Kidney (tissue), 14 donors: ENCODE measurements around the gene JAK1. TPM values are rescaled to one million over a fixed set of nuclear protein-coding genes. Genes with fewer than 3 reads are reported as not detected.

Experiments
- DNase-seq, 5 donors: peaks; one replicate each; pipeline ENCODE4 v3.0.0-alpha.2; 2013 to 2020
- FAIRE-seq: peaks from 2 replicates; lab custom pipeline; 2012; peaks lifted over from hg19 to GRCh38; lab: Jason Lieb, UNC
- H3K27ac ChIP-seq, 2 donors: one replicate each; pipeline ENCODE4 v1.7.0; 2013; ENCODE audit warnings: low read depth in 2 of 2, low read length in 2 of 2, inconsistent platforms in 1 of 2
- H3K27me3 ChIP-seq: one replicate; pipeline ENCODE4 v1.7.1; 2013; ENCODE audit warnings: low read length, inconsistent platforms; ENCODE audit not compliant: control insufficient read depth, insufficient read depth
- H3K36me3 ChIP-seq, 3 donors: one replicate each; pipeline versions ENCODE4 v1.7.0 to v1.7.1; 2013; ENCODE audit warnings: low read length in 3 of 3, control low read depth in 1 of 3, inconsistent platforms in 1 of 3; ENCODE audit not compliant: insufficient read depth in 3 of 3, control insufficient read depth in 2 of 3
- H3K4me1 ChIP-seq, 3 donors: one replicate each; pipeline versions ENCODE4 v1.7.0 to v1.7.1; 2013; ENCODE audit warnings: low read length in 3 of 3, inconsistent platforms in 1 of 3, low read depth in 1 of 3; ENCODE audit not compliant: control insufficient read depth in 2 of 3, insufficient read depth in 2 of 3
- H3K4me3 ChIP-seq, 3 donors: one replicate each; pipeline versions ENCODE4 v1.7.0 to v1.8.1; 2013; ENCODE audit warnings: low read length in 3 of 3, control low read depth in 1 of 3, inconsistent platforms in 1 of 3
- H3K9ac ChIP-seq, 3 donors: one replicate each; pipeline versions ENCODE4 v1.7.0 to v1.7.1; 2013; ENCODE audit warnings: low read length in 3 of 3, control low read depth in 1 of 3, inconsistent platforms in 1 of 3
- H3K9me3 ChIP-seq, 3 donors: one replicate each; pipeline versions ENCODE4 v1.7.0 to v1.7.1; 2013; ENCODE audit warnings: low read length in 3 of 3, control low read depth in 1 of 3, inconsistent platforms in 1 of 3; ENCODE audit not compliant: control insufficient read depth in 2 of 3, insufficient read depth in 1 of 3
- intact Hi-C: fragments of 100-400 bp; cut with DNase I; formaldehyde crosslinking; loops from one replicate; pipeline ENCODE4 v1.11.1; 2022
- polyA plus RNA-seq: library from polyadenylated mRNA; stranded (reverse); fragments of 350-450 nt; fragmentation: Illumina TruSeq; extraction: RNeasy Lipid Tissue Mini Kit (QIAGEN cat#74804); gene quantifications from one replicate; pipeline ENCODE4 v1.2.3, GENCODE V29; 2014; ENCODE audit warnings: low read depth, low replicate concordance; ENCODE audit not compliant: insufficient read depth
- total RNA-seq: library from RNA; stranded (reverse); fragmentation: NEBNext Ultra II Directional; extraction: Animal tissue kit (Norgen Biotek cat#: 25700); gene quantifications from one replicate; pipeline ENCODE4 v1.2.1, GENCODE V29; 2021
- TF ChIP-seq, protein P1 (sequence below): IDR thresholded peaks from 3 replicates; pipeline ENCODE4 v1.5.1; 2012; ENCODE audit warnings: mild to moderate bottlenecking, moderate library complexity, borderline replicate concordance; ENCODE audit not compliant: insufficient read depth; ENCODE audit errors: extremely low read depth
- donor health status: control.
- donor health status: control.
- donor health status: control.
- donor health status: control.
- donor health status: control.
- donor health status: DM: yes; HTN: yes; CAD: no.
- donor health status: Normal renal cell carcinoma (clear cell type).

The JAK1 gene
- total and polyA plus RNA-seq, 2 donors from 2014 or later, result 33.6 to 173 TPM

GRCh38 chr1:64801851-64802523 is 164.4 kb downstream of the JAK1 start:
- no peak for DNase-seq
- intact Hi-C loops, result no loop called here
- H3K4me1 ChIP-seq, result no peaks in the 10 kb centered on the region
- no peaks in the 10 kb centered on the region for H3K9me3 ChIP-seq
- no peaks in the 10 kb centered on the region for H3K36me3 ChIP-seq
- no peak overlapping the region for H3K4me3 ChIP-seq
- H3K27me3 ChIP-seq, result no peaks in the 10 kb centered on the region
- H3K9ac ChIP-seq, result no peak overlapping the region
- FAIRE-seq, result no peak
- H3K27ac ChIP-seq, result no peak overlapping the region
- TF ChIP-seq, protein P1, sequence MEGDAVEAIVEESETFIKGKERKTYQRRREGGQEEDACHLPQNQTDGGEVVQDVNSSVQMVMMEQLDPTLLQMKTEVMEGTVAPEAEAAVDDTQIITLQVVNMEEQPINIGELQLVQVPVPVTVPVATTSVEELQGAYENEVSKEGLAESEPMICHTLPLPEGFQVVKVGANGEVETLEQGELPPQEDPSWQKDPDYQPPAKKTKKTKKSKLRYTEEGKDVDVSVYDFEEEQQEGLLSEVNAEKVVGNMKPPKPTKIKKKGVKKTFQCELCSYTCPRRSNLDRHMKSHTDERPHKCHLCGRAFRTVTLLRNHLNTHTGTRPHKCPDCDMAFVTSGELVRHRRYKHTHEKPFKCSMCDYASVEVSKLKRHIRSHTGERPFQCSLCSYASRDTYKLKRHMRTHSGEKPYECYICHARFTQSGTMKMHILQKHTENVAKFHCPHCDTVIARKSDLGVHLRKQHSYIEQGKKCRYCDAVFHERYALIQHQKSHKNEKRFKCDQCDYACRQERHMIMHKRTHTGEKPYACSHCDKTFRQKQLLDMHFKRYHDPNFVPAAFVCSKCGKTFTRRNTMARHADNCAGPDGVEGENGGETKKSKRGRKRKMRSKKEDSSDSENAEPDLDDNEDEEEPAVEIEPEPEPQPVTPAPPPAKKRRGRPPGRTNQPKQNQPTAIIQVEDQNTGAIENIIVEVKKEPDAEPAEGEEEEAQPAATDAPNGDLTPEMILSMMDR, result no peak

DNA sequence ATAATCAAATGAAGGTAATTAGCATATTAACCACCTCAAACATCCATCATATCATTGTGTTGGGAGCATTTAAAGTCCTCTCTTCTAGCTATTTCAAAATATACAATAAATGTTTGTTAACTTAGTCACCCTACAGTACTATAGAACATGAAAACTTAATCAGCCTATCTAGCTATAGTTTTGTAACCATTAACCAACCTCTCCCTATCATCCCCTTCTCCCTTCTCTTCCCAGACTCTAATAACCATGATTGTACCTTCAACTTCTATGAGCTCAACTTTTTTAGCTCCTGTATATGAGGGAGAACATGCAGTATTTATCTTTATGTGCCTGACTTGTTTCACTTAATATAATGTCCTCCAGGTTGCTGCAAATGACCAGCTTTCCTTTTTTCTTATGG is 167.5 kb downstream of the JAK1 start:
- Histone ChIP-seq H3K36me3 (no peaks in the 10 kb centered on the region), H3K27ac (no peak overlapping the region), H3K4me3 (no peak overlapping the region), H3K4me1 (no peaks in the 10 kb centered on the region), H3K9ac (no peak overlapping the region), H3K27me3 (no peaks in the 10 kb centered on the region), H3K9me3 (no peaks in the 10 kb centered on the region)
- intact Hi-C loops, result no loop called here
- no peak for FAIRE-seq
- DNase-seq, result no peak
- TF ChIP-seq, protein P1, result no peak

DNA sequence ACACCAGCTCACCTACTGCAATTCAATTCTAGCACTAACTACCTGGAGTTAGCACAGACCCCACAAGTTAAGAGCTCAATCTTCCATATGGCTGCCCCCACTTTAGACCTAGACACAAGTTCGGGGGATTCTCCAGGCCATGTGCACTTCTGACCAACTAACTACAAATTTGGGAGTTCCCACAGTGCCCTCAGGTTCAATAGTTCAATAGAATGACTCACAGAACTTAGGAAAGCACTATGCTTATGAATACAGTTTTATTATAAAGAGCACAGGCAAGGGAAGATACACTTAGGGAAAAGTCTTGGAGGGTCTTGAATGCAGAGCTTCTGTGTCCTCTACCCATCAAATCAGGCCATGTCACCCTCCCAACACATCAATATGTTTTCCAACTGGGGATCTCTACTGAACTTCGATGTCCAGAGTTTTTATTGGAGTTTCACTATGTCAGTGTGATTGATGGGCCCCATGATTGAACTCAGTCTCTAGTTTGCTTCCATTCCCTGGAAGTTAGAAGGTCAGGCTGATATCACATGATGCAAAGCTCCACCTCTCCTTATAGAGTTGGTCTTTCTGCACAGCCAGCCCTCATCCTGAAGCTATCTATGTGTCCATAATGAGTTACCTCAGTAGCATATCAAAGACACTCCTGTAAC is 175.4 kb downstream of the JAK1 start:
- Histone ChIP-seq H3K4me1 (no peaks in the 10 kb centered on the region), H3K9ac (no peak overlapping the region), H3K27ac (no peak overlapping the region), H3K4me3 (no peak overlapping the region), H3K9me3 (peaks cover 0 to 8% (median 0%) of the 10 kb centered on the region in 3 donors), H3K27me3 (no peaks in the 10 kb centered on the region), H3K36me3 (peaks cover 0 to 3% (median 2%) of the 10 kb centered on the region in 3 donors)
- intact Hi-C loops, result no loop called here
- DNase-seq (no peak), FAIRE-seq (no peak)
- TF ChIP-seq, protein P1, result no peak

Other genes starting within 250 kb of the JAK1 start
- 9.4 TPM for gene RAVER2, start 221.5 kb downstream of the JAK1 start, total RNA-seq
- 7.7 TPM for gene RAVER2, start 221.5 kb downstream of the JAK1 start, polyA plus RNA-seq
- gene AK4, start 181.7 kb upstream of the JAK1 start, total RNA-seq, result 47.6 TPM
- 131 TPM for gene AK4, start 181.7 kb upstream of the JAK1 start, polyA plus RNA-seq